Measurements from ENCODE around the gene PRELID1. TPM values are rescaled to one million over a fixed set of nuclear protein-coding genes. Genes with fewer than 3 reads are reported as not detected.
A peak's percentile ranks its signal among the peaks of the same experiment; 100 is the strongest.

The PRELID1 gene
- total RNA-seq, 2 experiments from 2014 or later, result 232 to 249 TPM

DNA sequence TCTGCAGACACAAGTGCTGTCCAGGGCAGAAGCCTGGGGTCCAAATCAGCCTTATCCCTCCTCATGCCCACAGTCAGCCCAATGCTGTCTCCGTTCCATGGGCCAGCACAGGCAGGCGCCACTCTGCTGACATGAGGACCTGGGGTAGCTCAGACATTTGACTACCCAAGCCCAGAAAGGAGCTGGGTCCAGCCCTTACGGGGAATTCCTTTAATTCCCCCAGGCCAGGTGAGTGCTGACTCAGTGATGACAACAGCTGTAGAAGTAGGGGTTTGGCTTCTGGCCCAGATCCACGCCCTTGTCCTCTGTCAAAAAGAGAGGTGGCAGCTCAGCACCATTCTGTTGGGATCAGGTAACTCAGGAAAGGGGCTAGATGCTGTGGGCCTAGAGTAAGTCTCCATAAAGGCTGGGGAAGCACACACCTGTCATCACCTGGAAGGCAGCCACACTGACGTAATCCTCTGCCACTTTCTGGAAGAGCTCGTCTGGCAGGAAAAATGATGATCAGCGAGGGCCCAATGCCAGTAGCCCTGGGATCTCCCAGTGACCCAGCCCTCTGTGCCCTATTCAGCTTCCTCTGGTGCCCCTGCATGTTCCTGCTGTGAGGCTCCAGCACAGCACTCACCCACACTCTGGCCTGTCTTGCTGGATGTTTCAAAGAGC lies 2.0 kb upstream of the PRELID1 start:
- H4K20me1 ChIP-seq (ENCODE audit: insufficient read depth, low read length), result peaks cover 14% of the 10 kb centered on the region
- H3K36me3 ChIP-seq (ENCODE audit: insufficient read depth, low read length), result peaks cover 67% of the 10 kb centered on the region
- H2AFZ ChIP-seq (ENCODE audit: low read length), result no peak overlapping the region
- H3K9me3 ChIP-seq (ENCODE audit: low read length), result no peaks in the 10 kb centered on the region
- intact Hi-C loops (cut with micrococcal nuclease; ENCODE audit: unreplicated experiment), result loop anchor here (5.0 to 10.0 kb wide), 3 partner anchors 124 to 654 kb away; partner anchors contain the start of gene TSPAN17
- peak overlapping the region; percentile 100 for H3K4me3 ChIP-seq (ENCODE audit: low read depth, low read length, poor library complexity, severe bottlenecking)
- H3K27ac ChIP-seq (ENCODE audit: low read depth, low read length, poor library complexity, severe bottlenecking), result peak overlapping the region; percentile 73
- CTCF ChIA-PET (ENCODE audit: unreplicated experiment), result interaction anchor here (0.6 to 1.4 kb wide), 4 partner anchors 9 to 188 kb away, joined by 3 to 6 read pairs (median 3); no protein-coding TSS in a partner anchor
- H3K79me2 ChIP-seq (ENCODE audit: insufficient read depth, low read depth, low read length), result peaks cover 41% of the 10 kb centered on the region
- TSS peak; percentile 47 for BruUV-seq (replicated peaks)
- no peaks in the 10 kb centered on the region for H3K9me2 ChIP-seq (ENCODE audit: insufficient read depth, low read length)
- H3K4me1 ChIP-seq (ENCODE audit: insufficient read depth, low read length, poor library complexity, severe bottlenecking), result peaks cover 56% of the 10 kb centered on the region
- POLR2A ChIA-PET, result interaction anchor here (0.6 to 1.3 kb wide), 5 partner anchors 9 to 1360 kb away, joined by 3 to 6 read pairs (median 4); no protein-coding TSS in a partner anchor
- no peak for DNase-seq (ENCODE audit: low spot score)
- no peak for TF ChIP-seq EZH2phosphoT487 (IDR thresholded peaks at IDR 0.05; ENCODE audit: borderline replicate concordance, low read depth, low read length)
- TF ChIP-seq, protein P1, sequence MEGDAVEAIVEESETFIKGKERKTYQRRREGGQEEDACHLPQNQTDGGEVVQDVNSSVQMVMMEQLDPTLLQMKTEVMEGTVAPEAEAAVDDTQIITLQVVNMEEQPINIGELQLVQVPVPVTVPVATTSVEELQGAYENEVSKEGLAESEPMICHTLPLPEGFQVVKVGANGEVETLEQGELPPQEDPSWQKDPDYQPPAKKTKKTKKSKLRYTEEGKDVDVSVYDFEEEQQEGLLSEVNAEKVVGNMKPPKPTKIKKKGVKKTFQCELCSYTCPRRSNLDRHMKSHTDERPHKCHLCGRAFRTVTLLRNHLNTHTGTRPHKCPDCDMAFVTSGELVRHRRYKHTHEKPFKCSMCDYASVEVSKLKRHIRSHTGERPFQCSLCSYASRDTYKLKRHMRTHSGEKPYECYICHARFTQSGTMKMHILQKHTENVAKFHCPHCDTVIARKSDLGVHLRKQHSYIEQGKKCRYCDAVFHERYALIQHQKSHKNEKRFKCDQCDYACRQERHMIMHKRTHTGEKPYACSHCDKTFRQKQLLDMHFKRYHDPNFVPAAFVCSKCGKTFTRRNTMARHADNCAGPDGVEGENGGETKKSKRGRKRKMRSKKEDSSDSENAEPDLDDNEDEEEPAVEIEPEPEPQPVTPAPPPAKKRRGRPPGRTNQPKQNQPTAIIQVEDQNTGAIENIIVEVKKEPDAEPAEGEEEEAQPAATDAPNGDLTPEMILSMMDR (conservative IDR thresholded peaks at IDR 0.05; ENCODE audit: low read length), result no peak
- H3K4me2 ChIP-seq (ENCODE audit: low read length), result peak overlapping the region; percentile 93

DNA sequence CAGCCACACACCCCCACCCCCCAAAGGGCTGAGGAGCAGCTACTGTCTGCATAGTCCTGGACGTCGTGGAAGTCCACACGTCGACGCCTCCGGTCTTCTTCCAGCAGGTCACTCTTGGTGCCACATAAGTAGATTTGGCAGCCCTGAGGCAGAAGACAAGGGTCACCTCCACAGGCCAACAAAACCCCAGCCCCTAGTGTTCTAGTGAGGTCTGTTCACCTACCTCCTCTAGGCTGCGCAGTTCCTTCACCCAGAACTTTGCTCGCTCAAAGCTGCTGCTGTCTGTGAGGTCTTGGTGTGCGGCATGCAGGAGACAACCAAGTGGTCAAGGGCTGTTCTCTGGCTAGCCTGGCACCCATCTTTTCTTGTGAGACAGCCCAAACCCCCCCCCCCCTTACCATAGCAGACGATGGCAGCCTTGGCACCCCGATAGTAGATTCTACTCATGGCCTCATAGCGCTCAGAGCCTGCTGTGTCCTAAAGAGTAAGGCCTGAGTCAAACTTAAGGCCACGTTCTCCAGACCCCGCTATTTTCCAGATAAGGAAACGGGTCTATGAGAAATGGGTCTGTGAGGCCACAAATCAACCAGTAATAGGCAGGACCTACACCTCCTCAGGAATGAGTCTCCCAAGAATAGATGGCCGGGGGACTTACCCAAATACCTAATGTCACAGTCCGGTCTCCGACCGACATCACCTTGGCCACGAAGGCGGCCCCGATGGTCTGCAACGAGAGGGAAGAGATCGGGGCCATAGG lies 1.1 kb upstream of the PRELID1 start:
- H2AFZ ChIP-seq (ENCODE audit: low read length), result no peak overlapping the region
- H3K36me3 ChIP-seq (ENCODE audit: insufficient read depth, low read length), result peaks cover 68% of the 10 kb centered on the region
- no peaks in the 10 kb centered on the region for H3K9me3 ChIP-seq (ENCODE audit: low read length)
- peaks cover 41% of the 10 kb centered on the region for H3K79me2 ChIP-seq (ENCODE audit: insufficient read depth, low read depth, low read length)
- POLR2A ChIA-PET, result interaction anchor here (1.1 to 1.2 kb wide), 2 partner anchors 8 to 10 kb away, joined by 3 to 4 read pairs; no protein-coding TSS in a partner anchor
- DNase-seq (ENCODE audit: low spot score), result peak; percentile 75
- H3K4me1 ChIP-seq (ENCODE audit: insufficient read depth, low read length, poor library complexity, severe bottlenecking), result peaks cover 61% of the 10 kb centered on the region
- H4K20me1 ChIP-seq (ENCODE audit: insufficient read depth, low read length), result peaks cover 14% of the 10 kb centered on the region
- TF ChIP-seq EZH2phosphoT487 (IDR thresholded peaks at IDR 0.05; ENCODE audit: borderline replicate concordance, low read depth, low read length), result no peak
- TF ChIP-seq, protein P1 (conservative IDR thresholded peaks at IDR 0.05; ENCODE audit: low read length), result peak; percentile 70
- intact Hi-C loops (cut with micrococcal nuclease; ENCODE audit: unreplicated experiment), result loop anchor here (1.0 to 10.0 kb wide), 4 partner anchors 125 to 655 kb away; partner anchors contain the start of gene TSPAN17
- peak overlapping the region; percentile 73 for H3K27ac ChIP-seq (ENCODE audit: low read depth, low read length, poor library complexity, severe bottlenecking)
- no TSS peak for BruUV-seq (replicated peaks)
- H3K4me3 ChIP-seq (ENCODE audit: low read depth, low read length, poor library complexity, severe bottlenecking), result peak overlapping the region; percentile 100
- no peaks in the 10 kb centered on the region for H3K9me2 ChIP-seq (ENCODE audit: insufficient read depth, low read length)
- peak overlapping the region; percentile 93 for H3K4me2 ChIP-seq (ENCODE audit: low read length)
- CTCF ChIA-PET (ENCODE audit: unreplicated experiment), result interaction anchor here (1.4 kb wide), 1 partner anchor 8 kb away, joined by 6 read pairs; no protein-coding TSS in a partner anchor

All from OCI-LY7 (cell line).